Esophagus muscularis mucosa (tissue), 4 donors: ENCODE measurements around the gene KCNAB2.

Experiments
- CTCF ChIP-seq, 3 experiments: fragments of 200-600 bp in 2 of 3; fragments of 450-650 bp in 1 of 3; sonication (generic) in 2 of 3; IDR thresholded peaks; one replicate each; pipeline ENCODE4 v1.5.1; 2017 to 2019; ENCODE audit warnings: antibody characterized with exemption in 3 of 3, mild to moderate bottlenecking in 2 of 3, moderate library complexity in 1 of 3
- EP300 ChIP-seq: sonication (generic); formaldehyde crosslinking; IDR thresholded peaks from one replicate; pipeline ENCODE4 v1.6.1; 2017; ENCODE audit warnings: antibody characterized with exemption
- POLR2AphosphoS5 ChIP-seq, 2 donors: sonication (generic); formaldehyde crosslinking; IDR thresholded peaks; one replicate each; pipeline ENCODE4 v1.6.1; 2017; ENCODE audit warnings: antibody characterized with exemption in 2 of 2

GRCh38 chr1:6026095-6026809, 19.4 kb upstream of the KCNAB2 start:
- TF ChIP-seq CTCF (IDR thresholded peaks at IDR 0.05) (no peak), POLR2AphosphoS5 (IDR thresholded peaks at IDR 0.05) (peak in 1 of 2 donors; percentile 43), EP300 (no peak)
